ENCODE measurements around the gene PLEKHA5.

Gene PLEKHA5

DNA sequence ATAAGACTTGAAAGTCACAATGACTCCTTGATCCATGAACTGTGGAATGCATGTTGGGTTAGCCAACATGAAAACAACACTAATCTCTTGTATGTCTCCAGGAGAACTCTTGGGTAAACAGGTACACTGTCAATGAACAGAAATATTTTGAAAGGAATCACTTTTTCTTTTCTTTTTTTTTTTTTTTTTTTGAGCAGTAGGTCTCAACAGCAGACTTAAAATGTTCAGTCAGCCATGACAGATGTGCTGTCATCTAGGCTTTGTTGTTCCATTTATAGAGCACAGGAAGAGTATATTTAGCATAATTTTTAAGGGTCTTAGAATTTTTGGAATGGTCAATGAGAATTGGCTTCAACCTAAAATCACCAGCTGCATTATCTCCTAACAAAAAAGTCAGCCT lies 2.3 kb upstream of the PLEKHA5 start:
- TF ChIP-seq, protein P1, sequence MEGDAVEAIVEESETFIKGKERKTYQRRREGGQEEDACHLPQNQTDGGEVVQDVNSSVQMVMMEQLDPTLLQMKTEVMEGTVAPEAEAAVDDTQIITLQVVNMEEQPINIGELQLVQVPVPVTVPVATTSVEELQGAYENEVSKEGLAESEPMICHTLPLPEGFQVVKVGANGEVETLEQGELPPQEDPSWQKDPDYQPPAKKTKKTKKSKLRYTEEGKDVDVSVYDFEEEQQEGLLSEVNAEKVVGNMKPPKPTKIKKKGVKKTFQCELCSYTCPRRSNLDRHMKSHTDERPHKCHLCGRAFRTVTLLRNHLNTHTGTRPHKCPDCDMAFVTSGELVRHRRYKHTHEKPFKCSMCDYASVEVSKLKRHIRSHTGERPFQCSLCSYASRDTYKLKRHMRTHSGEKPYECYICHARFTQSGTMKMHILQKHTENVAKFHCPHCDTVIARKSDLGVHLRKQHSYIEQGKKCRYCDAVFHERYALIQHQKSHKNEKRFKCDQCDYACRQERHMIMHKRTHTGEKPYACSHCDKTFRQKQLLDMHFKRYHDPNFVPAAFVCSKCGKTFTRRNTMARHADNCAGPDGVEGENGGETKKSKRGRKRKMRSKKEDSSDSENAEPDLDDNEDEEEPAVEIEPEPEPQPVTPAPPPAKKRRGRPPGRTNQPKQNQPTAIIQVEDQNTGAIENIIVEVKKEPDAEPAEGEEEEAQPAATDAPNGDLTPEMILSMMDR (conservative IDR thresholded peaks at IDR 0.05; ENCODE audit: low read depth) = no peak
- no peak for DNase-seq (ENCODE audit: low spot score)
- ChIA-PET CTCF (no interaction called here), POLR2A (ENCODE audit: low non-redundant PET) (no interaction called here)
- no peak overlapping the region for H3K27ac ChIP-seq

DNA sequence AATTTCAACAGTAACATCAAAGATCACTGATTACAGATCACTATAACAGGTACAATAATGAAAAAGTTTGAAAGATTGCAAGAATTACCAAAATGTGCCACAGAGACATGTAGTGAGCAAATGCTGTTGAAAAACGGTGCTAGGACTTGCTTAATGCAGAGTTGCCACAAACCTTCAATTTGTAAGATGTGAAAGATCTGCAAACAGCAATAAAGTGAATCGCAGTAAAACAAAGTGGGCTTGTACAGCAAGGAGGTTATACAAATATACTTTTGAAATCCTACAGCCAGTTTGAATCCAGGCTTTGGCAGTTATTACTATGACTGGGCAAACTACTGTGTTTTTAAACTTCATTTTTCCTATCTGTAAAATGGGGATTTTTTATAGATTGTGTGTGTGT lies 1.0 kb upstream of the PLEKHA5 start:
- no peak for DNase-seq (ENCODE audit: low spot score)
- no peak overlapping the region for H3K27ac ChIP-seq
- CTCF ChIA-PET = no interaction called here
- POLR2A ChIA-PET (ENCODE audit: low non-redundant PET) = interaction anchor here (0.7 kb wide), 2 partner anchors 14 to 33 kb away, joined by 3 to 11 read pairs; no protein-coding TSS in a partner anchor
- TF ChIP-seq, protein P1 (conservative IDR thresholded peaks at IDR 0.05; ENCODE audit: low read depth) = no peak

DNA sequence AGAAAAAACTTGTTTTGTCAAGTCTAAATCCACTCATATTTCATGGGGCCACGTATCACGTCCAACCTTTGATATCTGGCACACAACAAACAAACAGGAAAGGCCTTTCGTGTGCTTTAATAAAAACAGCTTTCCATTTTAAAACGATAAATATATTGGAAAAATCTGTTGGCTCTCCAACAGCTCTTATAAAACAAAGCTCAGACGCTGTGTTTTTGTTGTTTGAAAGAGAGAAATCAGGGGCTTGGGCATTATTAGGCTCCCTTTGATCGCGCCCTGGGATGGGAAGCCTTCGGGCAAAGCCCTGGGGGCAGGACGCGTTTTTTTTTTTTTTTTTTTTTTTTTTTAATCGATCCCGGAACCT lies 429 bp upstream of the PLEKHA5 start:
- CTCF ChIA-PET = no interaction called here
- POLR2A ChIA-PET (ENCODE audit: low non-redundant PET) = interaction anchor here (0.7 kb wide), 2 partner anchors 14 to 34 kb away, joined by 3 to 11 read pairs; no protein-coding TSS in a partner anchor
- DNase-seq (ENCODE audit: low spot score) = no peak
- H3K27ac ChIP-seq = peak overlapping the region; percentile 90
- TF ChIP-seq, protein P1 (conservative IDR thresholded peaks at IDR 0.05; ENCODE audit: low read depth) = no peak

DNA sequence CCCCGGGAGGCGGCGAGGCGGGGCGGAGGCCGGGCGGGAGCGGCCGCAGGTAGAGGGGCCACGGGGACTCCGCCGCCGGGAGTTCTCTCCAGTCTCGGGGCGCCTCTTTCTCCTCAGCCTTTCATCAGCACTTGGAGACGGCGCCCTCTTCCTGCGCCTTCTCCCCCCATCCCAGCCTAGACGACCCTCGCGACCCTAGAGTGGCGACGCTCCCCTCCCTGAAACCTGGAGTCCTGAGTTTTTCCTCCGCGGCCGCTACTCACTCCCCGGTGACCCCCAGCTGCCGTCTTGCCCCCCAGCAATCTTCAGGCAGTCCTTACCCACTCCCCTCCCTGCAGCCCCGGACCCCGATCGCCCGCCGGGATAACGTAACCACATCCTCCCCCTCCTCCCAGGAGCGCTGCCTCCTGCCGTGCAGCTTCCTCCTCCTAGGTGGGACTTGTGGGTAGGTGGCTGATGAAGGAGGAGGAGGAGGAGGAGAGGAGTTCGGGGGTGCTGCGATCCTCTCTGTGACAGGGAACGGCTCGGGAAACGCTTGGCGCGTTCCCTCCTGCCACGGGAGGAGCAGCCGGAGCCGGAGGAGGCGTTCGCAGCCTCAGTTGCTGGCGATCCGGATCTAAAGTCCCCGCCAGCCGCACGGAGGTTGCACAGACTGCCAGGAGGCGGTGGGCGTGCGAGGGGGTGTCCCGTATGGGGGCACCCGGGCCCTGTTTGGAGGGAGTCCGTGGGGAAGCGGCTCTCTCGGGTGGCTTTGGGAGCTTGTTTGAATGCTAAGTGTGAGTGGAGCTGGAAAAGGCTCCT lies 891 bp downstream of the PLEKHA5 start:
- H3K27ac ChIP-seq = peak overlapping the region; percentile 90
- POLR2A ChIA-PET (ENCODE audit: low non-redundant PET) = no interaction called here
- CTCF ChIA-PET = interaction anchor here (0.5 to 0.7 kb wide), 4 partner anchors 92 to 464 kb away, joined by 3 to 4 read pairs (median 3); no protein-coding TSS in a partner anchor
- TF ChIP-seq, protein P1 (conservative IDR thresholded peaks at IDR 0.05; ENCODE audit: low read depth) = no peak
- peak; percentile 15 for DNase-seq (ENCODE audit: low spot score)

DNA sequence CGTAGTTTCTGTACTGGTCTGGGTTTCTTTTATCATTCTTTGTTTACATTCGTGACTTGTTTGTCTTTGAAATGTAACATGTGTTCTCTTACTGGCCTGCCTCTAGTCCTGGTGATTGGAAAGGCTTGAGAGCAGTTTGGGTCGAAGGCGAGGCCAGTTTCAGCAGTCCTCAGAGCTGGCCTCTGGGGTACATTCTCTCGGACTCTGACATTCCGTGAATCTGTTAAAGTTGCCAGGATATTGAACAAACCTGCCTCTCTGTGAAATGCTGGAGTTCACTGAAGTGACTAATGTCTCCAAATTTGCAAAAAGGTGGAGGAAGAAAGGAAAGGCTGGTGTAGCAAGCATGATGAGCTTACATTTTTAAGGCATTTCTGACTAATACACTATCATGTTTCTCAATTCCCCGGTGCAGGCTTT lies 1.5 kb downstream of the PLEKHA5 start:
- DNase-seq (ENCODE audit: low spot score) = peak; percentile 43
- ChIA-PET CTCF (interaction anchor here (0.6 kb wide), 2 partner anchors 154 to 197 kb away, joined by 3 read pairs; no protein-coding TSS in a partner anchor), POLR2A (ENCODE audit: low non-redundant PET) (no interaction called here)
- H3K27ac ChIP-seq = peak overlapping the region; percentile 90
- TF ChIP-seq, protein P1 (conservative IDR thresholded peaks at IDR 0.05; ENCODE audit: low read depth) = no peak

DNA sequence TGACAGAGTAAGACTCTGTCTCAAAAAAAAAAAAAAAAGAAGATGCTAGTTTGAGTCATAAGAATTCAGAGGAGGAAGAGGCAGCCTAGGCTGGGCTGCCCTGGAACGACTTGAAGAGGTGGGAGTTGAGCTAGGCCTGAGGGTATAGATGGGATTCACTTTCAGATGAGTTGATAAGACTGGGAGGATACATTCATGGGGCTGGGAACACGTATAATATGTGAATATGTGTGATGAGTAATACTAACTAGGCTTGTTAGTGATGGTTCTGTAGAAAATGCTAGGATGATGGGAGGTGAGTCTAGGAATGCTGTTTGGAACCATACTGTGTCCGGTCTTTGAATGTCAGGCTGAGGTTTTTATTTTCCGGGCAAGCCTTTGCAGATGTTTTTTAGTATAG lies 9.0 kb downstream of the PLEKHA5 start:
- POLR2A ChIA-PET (ENCODE audit: low non-redundant PET) = interaction anchor here (0.6 kb wide), 1 partner anchor 66 kb away, joined by 3 read pairs; no protein-coding TSS in a partner anchor
- TF ChIP-seq, protein P1 (conservative IDR thresholded peaks at IDR 0.05; ENCODE audit: low read depth) = no peak
- no peak overlapping the region for H3K27ac ChIP-seq
- CTCF ChIA-PET = no interaction called here
- peak; percentile 20 for DNase-seq (ENCODE audit: low spot score)

All from RWPE1 (cell line).